Ascending aorta (tissue), 2 donors: Measurements from ENCODE around the gene FAM3B. TPM values are rescaled to one million over a fixed set of nuclear protein-coding genes. Genes with fewer than 3 reads are reported as not detected.

Source experiments
- DNase-seq, 2 donors: peaks; one replicate each; pipeline ENCODE4 v3.0.0-alpha.2; 2019; ENCODE audit warnings: low spot score in 2 of 2
- H3K27ac ChIP-seq, 2 donors: fragments of 200-600 bp; sonication (generic); one replicate each; pipeline ENCODE4 v1.5.1; 2016 to 2017; ENCODE audit warnings: mild to moderate bottlenecking in 1 of 2
- H3K27me3 ChIP-seq: fragments of 200-600 bp; sonication (generic); one replicate; pipeline ENCODE4 v1.5.1; 2017
- H3K36me3 ChIP-seq, 2 donors: fragments of 200-600 bp; sonication (generic); one replicate each; pipeline ENCODE4 v1.5.1; 2016
- H3K4me1 ChIP-seq, 2 donors: fragments of 200-600 bp; sonication (generic); one replicate each; pipeline ENCODE4 v1.5.1; 2016 to 2017; ENCODE audit warnings: mild to moderate bottlenecking in 1 of 2
- H3K4me3 ChIP-seq, 2 donors: fragments of 200-600 bp; sonication (generic); one replicate each; pipeline ENCODE4 v1.5.1; 2016 to 2017; ENCODE audit warnings: mild to moderate bottlenecking in 1 of 2
- H3K9me3 ChIP-seq, 2 donors: fragments of 200-600 bp; sonication (generic); one replicate each; pipeline ENCODE4 v1.5.1; 2016
- intact Hi-C: fragments of 100-400 bp; cut with DNase I; formaldehyde crosslinking; loops from one replicate; pipeline ENCODE4 v1.15.1; 2023
- total RNA-seq: library from RNA; depleted of rRNA; stranded (reverse); fragments of >200 nt; gene quantifications from one replicate; pipeline ENCODE4 v1.1.0, GENCODE V29; 2016
- TF ChIP-seq, protein P1 (sequence below), 3 experiments: fragments of 200-600 bp in 2 of 3; fragments of 450-650 bp in 1 of 3; sonication (generic) in 2 of 3; IDR thresholded peaks; one replicate each; pipeline ENCODE4 v1.5.1; 2016 to 2019; ENCODE audit warnings: antibody characterized with exemption in 3 of 3, mild to moderate bottlenecking in 1 of 3, moderate library complexity in 1 of 3

Gene FAM3B
- total RNA-seq, 1 donor from 2014 or later, result not detected

DNA sequence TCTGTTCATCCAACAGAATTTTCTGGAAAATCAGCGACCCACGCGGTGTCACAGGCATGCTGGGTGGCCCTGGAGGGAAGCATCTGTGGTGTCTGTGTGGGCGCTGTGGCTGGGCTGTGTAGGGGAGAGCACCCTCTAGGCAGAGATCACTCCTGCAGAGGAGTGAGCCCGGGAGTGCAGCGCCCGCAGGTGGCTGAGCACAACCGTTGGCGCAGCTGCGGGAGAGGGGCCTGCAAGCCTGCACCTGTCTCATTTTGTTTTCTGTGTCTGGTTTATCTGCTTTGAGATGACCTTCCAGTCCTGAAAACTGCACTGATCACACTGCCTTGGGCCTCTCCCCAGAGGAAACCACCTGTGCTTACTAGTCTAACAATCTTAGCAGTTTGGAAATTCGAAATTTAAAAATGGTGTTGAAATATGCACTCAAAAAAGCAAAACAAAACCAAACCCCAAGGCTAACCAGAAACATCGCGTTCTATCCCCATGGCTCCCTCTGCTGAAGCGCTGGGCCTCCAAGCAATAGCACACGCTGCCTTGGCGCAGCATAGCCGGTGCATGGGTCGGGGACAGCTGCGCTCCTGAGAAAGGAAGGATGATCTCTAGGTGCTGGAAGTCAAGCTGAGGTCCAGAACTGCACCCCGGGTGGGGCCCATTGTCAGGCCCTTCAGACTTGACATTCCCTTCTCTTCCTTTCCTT is 4.8 kb downstream of the FAM3B start:
- intact Hi-C loops, result no loop called here

DNA sequence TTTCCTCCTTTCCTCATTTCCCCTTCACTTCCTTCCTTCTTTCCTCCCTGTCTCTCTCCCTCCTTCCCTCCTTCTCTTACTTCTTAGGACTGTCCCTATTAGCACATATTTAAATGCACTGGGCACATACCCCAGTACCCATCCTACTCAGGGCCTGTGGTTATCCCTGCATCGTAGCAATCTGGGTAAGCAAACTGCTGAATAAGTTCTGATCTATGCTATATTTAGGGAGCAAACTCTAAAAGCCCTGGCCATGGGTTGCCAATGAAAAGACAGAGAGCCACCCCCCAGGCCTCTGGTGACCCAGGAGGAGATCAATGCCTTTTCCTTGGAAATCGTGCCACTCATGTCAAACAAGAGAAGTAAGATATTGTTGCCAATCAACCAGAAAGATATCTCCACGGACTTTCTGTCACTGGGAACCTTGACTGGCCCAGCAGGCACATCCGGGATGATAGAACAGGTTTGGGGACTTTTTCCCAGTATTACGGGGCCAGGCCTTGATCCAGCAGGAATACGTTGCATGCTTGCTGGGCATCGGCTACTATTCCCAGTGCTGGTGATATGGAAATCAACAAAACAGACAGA is 5.4 kb downstream of the FAM3B start:
- DNase-seq, result no peak
- H3K27me3 ChIP-seq, result no peaks in the 10 kb centered on the region
- intact Hi-C loops, result no loop called here
- TF ChIP-seq, protein P1, sequence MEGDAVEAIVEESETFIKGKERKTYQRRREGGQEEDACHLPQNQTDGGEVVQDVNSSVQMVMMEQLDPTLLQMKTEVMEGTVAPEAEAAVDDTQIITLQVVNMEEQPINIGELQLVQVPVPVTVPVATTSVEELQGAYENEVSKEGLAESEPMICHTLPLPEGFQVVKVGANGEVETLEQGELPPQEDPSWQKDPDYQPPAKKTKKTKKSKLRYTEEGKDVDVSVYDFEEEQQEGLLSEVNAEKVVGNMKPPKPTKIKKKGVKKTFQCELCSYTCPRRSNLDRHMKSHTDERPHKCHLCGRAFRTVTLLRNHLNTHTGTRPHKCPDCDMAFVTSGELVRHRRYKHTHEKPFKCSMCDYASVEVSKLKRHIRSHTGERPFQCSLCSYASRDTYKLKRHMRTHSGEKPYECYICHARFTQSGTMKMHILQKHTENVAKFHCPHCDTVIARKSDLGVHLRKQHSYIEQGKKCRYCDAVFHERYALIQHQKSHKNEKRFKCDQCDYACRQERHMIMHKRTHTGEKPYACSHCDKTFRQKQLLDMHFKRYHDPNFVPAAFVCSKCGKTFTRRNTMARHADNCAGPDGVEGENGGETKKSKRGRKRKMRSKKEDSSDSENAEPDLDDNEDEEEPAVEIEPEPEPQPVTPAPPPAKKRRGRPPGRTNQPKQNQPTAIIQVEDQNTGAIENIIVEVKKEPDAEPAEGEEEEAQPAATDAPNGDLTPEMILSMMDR (IDR thresholded peaks at IDR 0.05), result no peak
- H3K9me3 ChIP-seq, result no peaks in the 10 kb centered on the region
- no peaks in the 10 kb centered on the region for H3K4me1 ChIP-seq
- no peaks in the 10 kb centered on the region for H3K36me3 ChIP-seq
- H3K27ac ChIP-seq, result no peak overlapping the region
- no peak overlapping the region for H3K4me3 ChIP-seq

More for the DNA sequence above, 4.8 kb downstream of the FAM3B start:
- H3K36me3 ChIP-seq, result no peaks in the 10 kb centered on the region
- H3K27me3 ChIP-seq, result no peaks in the 10 kb centered on the region
- H3K4me3 ChIP-seq, result no peak overlapping the region
- DNase-seq, result no peak
- H3K27ac ChIP-seq, result no peak overlapping the region
- TF ChIP-seq, protein P1 (IDR thresholded peaks at IDR 0.05), result no peak
- H3K4me1 ChIP-seq, result peaks cover 0 to 5% of the 10 kb centered on the region in 2 donors
- no peaks in the 10 kb centered on the region for H3K9me3 ChIP-seq

DNA sequence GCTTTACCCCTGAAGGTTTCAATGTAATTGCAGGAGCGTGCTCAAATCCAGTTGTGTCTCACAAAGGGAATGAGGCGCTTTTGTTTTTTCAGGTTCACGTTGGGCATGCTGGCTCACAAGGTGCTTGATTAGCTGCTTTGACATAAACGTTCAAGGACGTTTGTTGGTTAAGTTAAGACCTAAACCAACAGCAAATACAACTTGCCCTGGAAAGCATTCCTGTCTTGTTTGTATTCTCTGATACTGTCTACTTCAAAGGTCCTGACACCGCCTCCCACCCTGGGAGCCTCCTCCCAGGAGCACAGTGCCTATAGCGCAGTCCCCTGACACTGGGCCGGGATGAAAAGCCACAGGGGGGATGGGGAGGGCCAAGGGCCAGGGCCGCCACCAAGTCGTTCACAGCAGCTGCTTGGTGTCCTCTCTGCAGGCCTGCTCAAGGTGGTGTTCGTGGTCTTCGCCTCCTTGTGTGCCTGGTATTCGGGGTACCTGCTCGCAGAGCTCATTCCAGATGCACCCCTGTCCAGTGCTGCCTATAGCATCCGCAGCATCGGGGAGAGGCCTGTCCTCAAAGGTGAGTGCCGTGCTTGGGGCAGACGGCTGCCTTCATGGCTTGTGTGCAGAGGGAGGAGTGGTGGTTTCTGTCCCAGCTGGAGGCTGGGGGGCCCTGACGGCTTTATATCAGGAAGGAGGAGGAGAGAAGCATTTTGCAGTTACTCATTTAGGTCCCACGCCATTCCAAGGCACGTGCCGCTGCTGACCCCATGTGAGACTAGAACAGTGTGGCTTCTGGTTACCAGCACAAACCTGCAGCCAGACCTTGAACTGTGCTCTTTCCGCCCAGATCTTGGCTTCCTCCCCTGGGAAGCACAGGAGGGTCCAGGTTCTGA is 6.1 kb downstream of the FAM3B start:
- H3K36me3 ChIP-seq, result no peaks in the 10 kb centered on the region
- H3K27me3 ChIP-seq, result no peaks in the 10 kb centered on the region
- H3K27ac ChIP-seq, result no peak overlapping the region
- DNase-seq, result no peak
- no peaks in the 10 kb centered on the region for H3K4me1 ChIP-seq
- H3K9me3 ChIP-seq, result no peaks in the 10 kb centered on the region
- TF ChIP-seq, protein P1 (IDR thresholded peaks at IDR 0.05), result no peak
- intact Hi-C loops, result no loop called here
- H3K4me3 ChIP-seq, result no peak overlapping the region

DNA sequence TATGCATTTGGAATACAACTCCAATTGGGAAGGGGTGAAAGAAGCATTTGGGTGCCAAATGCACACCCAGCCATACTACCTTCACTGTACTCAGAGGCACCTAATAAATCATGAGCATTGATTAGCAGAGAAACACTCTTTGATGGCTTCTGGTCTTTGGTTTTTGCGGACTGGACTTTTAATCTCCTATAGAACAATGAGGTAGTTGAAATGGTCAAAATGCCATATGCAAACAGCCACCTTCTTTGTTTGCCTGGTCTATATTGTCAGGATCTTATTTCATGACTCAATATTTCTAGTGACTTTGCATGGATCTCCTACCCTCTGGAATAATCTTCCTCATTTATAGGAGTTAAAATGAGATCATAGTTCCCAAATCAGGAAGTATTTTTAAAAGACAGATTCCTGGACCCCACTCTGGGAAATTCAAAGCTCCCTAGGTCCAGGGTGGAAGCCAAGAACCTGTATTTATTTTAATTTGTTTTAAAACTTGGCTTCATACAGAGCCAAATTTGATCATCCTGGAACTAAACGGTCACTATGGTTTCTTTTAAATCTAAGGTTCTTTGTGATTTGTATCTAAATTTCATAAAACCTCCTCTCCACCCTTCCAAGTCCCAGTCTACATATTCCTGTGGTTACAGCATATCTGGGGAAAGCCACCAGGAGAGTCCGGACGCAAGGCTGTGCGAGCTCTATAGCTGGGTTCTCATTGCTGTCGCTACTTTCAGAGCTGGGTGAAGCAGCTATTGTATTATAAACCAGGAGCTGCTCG is 8.7 kb downstream of the FAM3B start:
- TF ChIP-seq, protein P1 (IDR thresholded peaks at IDR 0.05), result no peak
- Histone ChIP-seq H3K4me1 (no peaks in the 10 kb centered on the region), H3K4me3 (no peak overlapping the region), H3K36me3 (no peaks in the 10 kb centered on the region), H3K27me3 (no peaks in the 10 kb centered on the region), H3K9me3 (no peaks in the 10 kb centered on the region), H3K27ac (no peak overlapping the region)
- intact Hi-C loops, result no loop called here
- no peak for DNase-seq

DNA sequence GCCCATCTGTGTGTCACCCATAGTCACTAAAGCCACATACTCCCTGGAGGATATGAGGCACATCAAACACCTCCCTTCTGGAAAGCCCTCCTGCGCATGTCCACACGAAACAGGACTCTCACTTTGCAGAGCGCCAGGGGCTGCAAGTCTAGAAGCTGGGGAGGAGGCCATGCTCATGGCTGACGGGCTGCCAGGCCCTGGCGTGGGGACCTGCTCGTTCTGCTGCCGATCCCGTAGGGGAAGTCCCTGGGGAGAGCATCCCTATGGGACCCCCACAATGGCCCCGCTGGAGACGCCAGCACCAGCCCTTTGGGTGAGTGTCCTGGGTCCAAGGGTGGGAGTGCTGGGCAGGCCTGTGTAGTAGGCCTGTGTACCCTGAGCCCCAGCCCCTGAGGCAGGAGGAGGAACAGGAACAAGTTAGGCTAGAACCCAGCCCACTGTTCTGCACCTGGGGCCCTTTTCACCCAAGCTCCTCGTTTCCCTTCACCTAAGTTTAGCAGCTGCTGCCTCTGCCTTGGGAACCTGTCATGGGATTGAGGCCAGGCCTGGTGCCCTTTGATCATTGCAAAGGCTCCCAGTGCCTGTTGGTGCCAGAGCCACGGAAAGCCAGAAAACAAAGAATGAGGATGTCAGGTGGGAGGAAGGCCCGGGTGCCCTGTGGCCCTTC is 9.9 kb downstream of the FAM3B start:
- no peak overlapping the region for H3K27ac ChIP-seq
- no peaks in the 10 kb centered on the region for H3K4me1 ChIP-seq
- no peak overlapping the region for H3K4me3 ChIP-seq
- TF ChIP-seq, protein P1 (IDR thresholded peaks at IDR 0.05), result no peak
- no peaks in the 10 kb centered on the region for H3K36me3 ChIP-seq
- no peaks in the 10 kb centered on the region for H3K9me3 ChIP-seq
- no peaks in the 10 kb centered on the region for H3K27me3 ChIP-seq
- intact Hi-C loops, result no loop called here
- no peak for DNase-seq
